ENCODE measurements around the gene ALOXE3.

- TF ChIP-seq, protein P1, sequence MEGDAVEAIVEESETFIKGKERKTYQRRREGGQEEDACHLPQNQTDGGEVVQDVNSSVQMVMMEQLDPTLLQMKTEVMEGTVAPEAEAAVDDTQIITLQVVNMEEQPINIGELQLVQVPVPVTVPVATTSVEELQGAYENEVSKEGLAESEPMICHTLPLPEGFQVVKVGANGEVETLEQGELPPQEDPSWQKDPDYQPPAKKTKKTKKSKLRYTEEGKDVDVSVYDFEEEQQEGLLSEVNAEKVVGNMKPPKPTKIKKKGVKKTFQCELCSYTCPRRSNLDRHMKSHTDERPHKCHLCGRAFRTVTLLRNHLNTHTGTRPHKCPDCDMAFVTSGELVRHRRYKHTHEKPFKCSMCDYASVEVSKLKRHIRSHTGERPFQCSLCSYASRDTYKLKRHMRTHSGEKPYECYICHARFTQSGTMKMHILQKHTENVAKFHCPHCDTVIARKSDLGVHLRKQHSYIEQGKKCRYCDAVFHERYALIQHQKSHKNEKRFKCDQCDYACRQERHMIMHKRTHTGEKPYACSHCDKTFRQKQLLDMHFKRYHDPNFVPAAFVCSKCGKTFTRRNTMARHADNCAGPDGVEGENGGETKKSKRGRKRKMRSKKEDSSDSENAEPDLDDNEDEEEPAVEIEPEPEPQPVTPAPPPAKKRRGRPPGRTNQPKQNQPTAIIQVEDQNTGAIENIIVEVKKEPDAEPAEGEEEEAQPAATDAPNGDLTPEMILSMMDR (IDR thresholded peaks at IDR 0.05; ENCODE audit: low read depth, low read length, missing input control), result no peak
- TF ChIP-seq TAF1 (conservative IDR thresholded peaks at IDR 0.05) (no peak), YY1 (IDR thresholded peaks at IDR 0.05) (no peak), RXRA (IDR thresholded peaks at IDR 0.05) (no peak), EGR1 (IDR thresholded peaks at IDR 0.05; ENCODE audit: low read depth in 2 of 2) (no peak), JUND (IDR thresholded peaks at IDR 0.05) (no peak)
These were observed 841 bp downstream of the ALOXE3 start for GRCh38 chr17:8117367-8117979.

Data from liver (tissue), 3 donors.